WTC11 (cell line): ENCODE data around the gene KCNMB4.

Experiments used
- ATF1 ChIP-seq: sonication (generic); formaldehyde crosslinking; IDR thresholded peaks from 2 replicates; pipeline ENCODE4 v1.8.1; 2023; ENCODE audit warnings: mild to moderate bottlenecking, moderate library complexity, missing genetic modification reagents
- CREB1 ChIP-seq: sonication (generic); formaldehyde crosslinking; IDR thresholded peaks from 2 replicates; pipeline ENCODE4 v1.8.0; 2023; ENCODE audit warnings: mild to moderate bottlenecking, missing genetic modification reagents
- CTCF ChIP-seq: fragments of 200-600 bp; IDR thresholded peaks from 2 replicates; pipeline ENCODE4 v1.8.0; 2022; ENCODE audit warnings: antibody characterized with exemption
- MAX ChIP-seq: sonication (generic); formaldehyde crosslinking; IDR thresholded peaks from 2 replicates; pipeline ENCODE4 v1.8.0; 2022; ENCODE audit warnings: mild to moderate bottlenecking, missing genetic modification reagents
- NR2C2 ChIP-seq: sonication (generic); formaldehyde crosslinking; IDR thresholded peaks from 2 replicates; pipeline ENCODE4 v1.8.0; 2022; ENCODE audit warnings: mild to moderate bottlenecking, missing genetic modification reagents
- TP53 ChIP-seq: sonication (generic); formaldehyde crosslinking; IDR thresholded peaks from 2 replicates; pipeline ENCODE4 v1.8.1; 2023; ENCODE audit warnings: mild to moderate bottlenecking, missing genetic modification reagents
- ZBTB21 ChIP-seq: sonication (generic); formaldehyde crosslinking; IDR thresholded peaks from 2 replicates; pipeline ENCODE4 v1.8.1; 2023; ENCODE audit warnings: mild to moderate bottlenecking, missing genetic modification reagents, borderline replicate concordance

GRCh38 chr12:70359458-70360197, 6.5 kb upstream of the KCNMB4 start:
- no peak for TF ChIP-seq TP53 (CRISPR knock-in tag)
- TF ChIP-seq CTCF, result no peak
- no peak for TF ChIP-seq MAX (CRISPR knock-in tag)
- no peak for TF ChIP-seq NR2C2
- TF ChIP-seq CREB1 (CRISPR knock-in tag), result no peak
- TF ChIP-seq ZBTB21 (CRISPR knock-in tag), result no peak
- no peak for TF ChIP-seq ATF1 (CRISPR knock-in tag)
